Neuronal stem cell (in vitro differentiated cells): ENCODE data around the gene KRT80.

ENCODE experiments used
- DNase-seq: peaks from one replicate; pipeline ENCODE4 v3.0.0-alpha.2; 2013; ENCODE audit warnings: low spot score
- H2AFZ ChIP-seq: one replicate; pipeline ENCODE4 v1.6.1; 2013; ENCODE audit warnings: mild to moderate bottlenecking, low read length, inconsistent platforms
- H2AK5ac ChIP-seq: 2 replicates; pipeline ENCODE4 v1.6.1; 2013; ENCODE audit warnings: low read depth, mild to moderate bottlenecking, inconsistent platforms, low read length, moderate library complexity, mixed read lengths
- H2BK120ac ChIP-seq: 2 replicates; pipeline ENCODE4 v1.6.1; 2013; ENCODE audit warnings: low read depth, mild to moderate bottlenecking, inconsistent platforms, low read length, moderate library complexity, mixed read lengths
- H2BK12ac ChIP-seq: one replicate; pipeline ENCODE4 v1.6.1; 2013; ENCODE audit warnings: low read length, inconsistent platforms
- H2BK15ac ChIP-seq: 2 replicates; pipeline ENCODE4 v1.6.1; 2013; ENCODE audit warnings: mild to moderate bottlenecking, low read length, inconsistent platforms, mixed read lengths
- H2BK5ac ChIP-seq: one replicate; pipeline ENCODE4 v1.6.1; 2013; ENCODE audit warnings: inconsistent platforms, mild to moderate bottlenecking, low read length, moderate library complexity
- H3K14ac ChIP-seq: one replicate; pipeline ENCODE4 v1.6.1; 2013; ENCODE audit warnings: low read length, inconsistent platforms
- H3K18ac ChIP-seq: 2 replicates; pipeline ENCODE4 v1.6.1; 2013; ENCODE audit warnings: low read length, inconsistent platforms
- H3K23ac ChIP-seq: 2 replicates; pipeline ENCODE4 v1.6.1; 2013; ENCODE audit warnings: low read depth, mild to moderate bottlenecking, mixed read lengths, low read length, inconsistent platforms; ENCODE audit not compliant: poor library complexity
- H3K27ac ChIP-seq: replicated peaks from 3 replicates; pipeline ENCODE4 v1.5.1; 2013; ENCODE audit warnings: low read length, inconsistent platforms
- H3K27me3 ChIP-seq, 3 experiments: 2 replicates each; pipeline ENCODE4 v1.6.1; 2013; ENCODE audit warnings: low read length in 3 of 3, mild to moderate bottlenecking in 2 of 3, inconsistent platforms in 1 of 3, low read depth in 1 of 3, mixed read lengths in 1 of 3, moderate library complexity in 1 of 3; ENCODE audit not compliant: control insufficient read depth in 3 of 3, insufficient read depth in 3 of 3
- H3K36me3 ChIP-seq, 2 donors: replicated peaks in 1 of 2; 2 replicates each; pipeline ENCODE4 v1.6.1; 2013; ENCODE audit warnings: low read length in 2 of 2; ENCODE audit not compliant: control insufficient read depth in 2 of 2, insufficient read depth in 2 of 2
- H3K4ac ChIP-seq: 2 replicates; pipeline ENCODE4 v1.6.1; 2013; ENCODE audit warnings: inconsistent platforms, mild to moderate bottlenecking, low read length, moderate library complexity
- H3K4me1 ChIP-seq, 2 donors: 1 replicate in 1 of 2; 2 replicates in 1 of 2; pipeline ENCODE4 v1.6.1; 2013; ENCODE audit warnings: low read length in 2 of 2, low read depth in 1 of 2; ENCODE audit not compliant: control insufficient read depth in 2 of 2, insufficient read depth in 1 of 2
- H3K4me2 ChIP-seq: one replicate; pipeline ENCODE4 v1.6.1; 2013; ENCODE audit warnings: mild to moderate bottlenecking, low read length, inconsistent platforms; ENCODE audit not compliant: insufficient read depth, poor library complexity, severe bottlenecking
- H3K4me3 ChIP-seq, 2 donors: 2 replicates each; pipeline ENCODE4 v1.5.1; 2013; ENCODE audit warnings: low read length in 2 of 2, mild to moderate bottlenecking in 2 of 2, inconsistent platforms in 1 of 2, moderate library complexity in 1 of 2
- H3K79me1 ChIP-seq: one replicate; pipeline ENCODE4 v1.6.1; 2013; ENCODE audit warnings: low read depth, mild to moderate bottlenecking, inconsistent platforms, low read length, moderate library complexity
- H3K9ac ChIP-seq: one replicate; pipeline ENCODE4 v1.6.1; 2013; ENCODE audit warnings: mild to moderate bottlenecking, low read depth, low read length, inconsistent platforms; ENCODE audit not compliant: poor library complexity
- H3K9me3 ChIP-seq, 2 donors: replicated peaks in 1 of 2; 2 replicates each; pipeline versions ENCODE3 to v1.6.1; 2013; ENCODE audit warnings: low read length in 2 of 2, mild to moderate bottlenecking in 2 of 2, inconsistent platforms in 1 of 2, low read depth in 1 of 2, mixed read lengths in 1 of 2, moderate library complexity in 1 of 2; ENCODE audit not compliant: control insufficient read depth in 2 of 2, insufficient read depth in 1 of 2
- H4K8ac ChIP-seq: one replicate; pipeline ENCODE4 v1.6.1; 2013; ENCODE audit warnings: low read depth, mild to moderate bottlenecking, inconsistent platforms, low read length, moderate library complexity
- H4K91ac ChIP-seq: one replicate; pipeline ENCODE4 v1.6.1; 2013; ENCODE audit warnings: low read length, low read depth, mild to moderate bottlenecking, inconsistent platforms; ENCODE audit not compliant: poor library complexity
- WGBS, 2 donors: extraction: QIAGEN DNeasy Blood & Tissue Kit; methylation state at CpG; one replicate each; pipeline ENCODE4 v1.1.7; 2013; ENCODE audit warnings: missing lambda C conversion rate in 2 of 2, mixed read lengths in 1 of 2; ENCODE audit not compliant: insufficient read length in 2 of 2, insufficient replicate concordance in 1 of 2; ENCODE audit errors: extremely low coverage in 2 of 2; 5-methylcytosine and 5-hydroxymethylcytosine counted together

Gene KRT80

DNA sequence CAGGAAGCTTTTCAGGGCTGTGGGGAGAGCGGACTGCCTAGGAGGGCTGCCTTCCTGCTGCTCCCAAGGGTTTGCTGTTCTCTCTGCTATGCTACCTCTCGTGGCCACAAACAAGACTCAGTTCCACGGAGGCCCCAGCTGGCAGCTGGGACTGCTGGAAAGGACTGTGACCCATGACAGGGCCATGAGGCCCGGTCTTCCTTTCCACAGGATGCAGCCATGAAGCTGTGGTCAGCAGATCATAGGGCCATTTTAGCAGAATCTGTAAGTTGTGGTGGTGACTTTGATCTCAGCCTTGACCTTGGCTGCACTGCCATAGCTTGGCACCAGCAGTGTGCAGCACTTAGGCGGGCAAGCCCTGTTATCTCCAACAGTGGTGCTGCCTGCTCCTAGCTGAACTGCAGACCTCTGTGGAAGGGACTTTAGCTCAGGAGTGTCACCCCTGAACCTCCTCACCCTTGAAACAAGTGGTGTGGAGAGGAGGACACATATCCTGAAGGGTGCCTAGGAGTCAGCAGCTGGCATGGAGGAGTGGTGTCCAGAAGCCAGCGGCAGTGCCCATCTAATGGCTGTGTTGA lies 12.3 kb downstream of the KRT80 start:
- no peak for DNase-seq
- peak overlapping the region; percentile 71 for H2BK15ac ChIP-seq
- no peak overlapping the region for H3K27ac ChIP-seq
- no peak overlapping the region for H3K14ac ChIP-seq
- no peak overlapping the region for H3K4me2 ChIP-seq
- WGBS, 2 donors, result no CpG with 5 or more reads among the region's 6 CpGs
- no peak overlapping the region for H2BK5ac ChIP-seq
- H3K9ac ChIP-seq, result no peak overlapping the region
- peak overlapping the region; percentile 58 for H4K8ac ChIP-seq
- H3K4me3 ChIP-seq, result no peak overlapping the region
- no peaks in the 10 kb centered on the region for H3K36me3 ChIP-seq
- no peak overlapping the region for H3K18ac ChIP-seq
- H2BK12ac ChIP-seq, result no peak overlapping the region
- H2AFZ ChIP-seq, result no peak overlapping the region
- H3K23ac ChIP-seq, result peak overlapping the region; percentile 21
- H2BK120ac ChIP-seq, result peak overlapping the region; percentile 8
- H3K79me1 ChIP-seq, result no peaks in the 10 kb centered on the region
- H3K27me3 ChIP-seq, result peaks cover 0 to 57% (median 0%) of the 10 kb centered on the region in 3 experiments
- no peak overlapping the region for H3K4ac ChIP-seq
- no peaks in the 10 kb centered on the region for H3K9me3 ChIP-seq
- H2AK5ac ChIP-seq, result peak overlapping the region; percentile 72
- peaks cover 5 to 25% of the 10 kb centered on the region in 2 donors for H3K4me1 ChIP-seq
- no peak overlapping the region for H4K91ac ChIP-seq

DNA sequence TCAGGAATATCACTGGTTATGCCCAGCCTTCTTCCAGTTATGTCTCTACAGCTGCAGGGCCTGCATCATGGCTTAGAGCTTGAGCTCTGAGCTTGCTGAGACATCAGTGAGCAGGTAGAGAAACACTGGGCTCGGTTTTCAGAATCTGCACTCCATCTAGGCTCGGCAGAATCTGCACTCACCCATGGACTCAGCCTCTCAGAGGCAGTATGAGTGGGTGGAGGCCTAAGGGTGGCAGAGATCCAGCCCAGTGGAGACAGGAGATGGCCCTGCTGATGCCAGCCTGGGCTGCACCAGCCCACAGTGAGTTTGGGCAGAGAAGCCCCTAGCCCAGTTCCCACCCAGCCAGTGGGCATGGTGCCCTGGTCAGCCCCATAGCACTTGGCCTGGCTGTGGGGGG lies 12.8 kb downstream of the KRT80 start:
- Histone ChIP-seq H3K4me2 (no peak overlapping the region), H3K14ac (no peak overlapping the region), H3K27me3 (peaks cover 0 to 54% (median 0%) of the 10 kb centered on the region in 3 experiments), H3K27ac (no peak overlapping the region), H3K23ac (no peak overlapping the region), H2BK12ac (no peak overlapping the region), H2AFZ (no peak overlapping the region), H2AK5ac (peak overlapping the region; percentile 72), H3K4ac (no peak overlapping the region), H2BK120ac (no peak overlapping the region), H3K4me3 (no peak overlapping the region), H3K36me3 (no peaks in the 10 kb centered on the region), H3K18ac (no peak overlapping the region), H3K79me1 (no peaks in the 10 kb centered on the region), H3K4me1 (peaks cover 5 to 26% of the 10 kb centered on the region in 2 donors), H4K91ac (no peak overlapping the region), H4K8ac (peak overlapping the region; percentile 58), H3K9ac (no peak overlapping the region), H2BK5ac (no peak overlapping the region), H2BK15ac (peak overlapping the region; percentile 71), H3K9me3 (no peaks in the 10 kb centered on the region)
- no peak for DNase-seq
- no CpG with 5 or more reads among the region's 2 CpGs for WGBS, 2 donors

DNA sequence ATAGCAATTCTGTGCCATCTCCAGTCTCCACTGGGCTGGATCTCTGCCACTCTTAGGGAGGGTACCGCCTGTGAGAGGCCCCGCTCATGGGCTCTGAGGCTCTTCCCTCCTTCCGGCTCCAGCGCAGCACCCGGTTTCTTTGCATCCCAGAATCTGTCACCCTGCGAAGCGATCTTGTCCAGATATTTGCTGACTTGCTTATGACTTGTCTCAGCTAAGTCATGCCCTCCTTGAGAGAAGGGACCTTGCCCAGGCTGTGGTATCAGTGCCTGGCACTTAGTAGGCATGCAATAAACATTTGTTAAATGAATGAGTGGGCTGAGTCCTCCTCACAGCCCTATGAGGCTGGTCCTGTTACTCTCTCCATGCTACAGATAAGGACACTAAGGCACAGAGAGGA lies 13.4 kb downstream of the KRT80 start:
- H2BK5ac ChIP-seq, result no peak overlapping the region

DNA sequence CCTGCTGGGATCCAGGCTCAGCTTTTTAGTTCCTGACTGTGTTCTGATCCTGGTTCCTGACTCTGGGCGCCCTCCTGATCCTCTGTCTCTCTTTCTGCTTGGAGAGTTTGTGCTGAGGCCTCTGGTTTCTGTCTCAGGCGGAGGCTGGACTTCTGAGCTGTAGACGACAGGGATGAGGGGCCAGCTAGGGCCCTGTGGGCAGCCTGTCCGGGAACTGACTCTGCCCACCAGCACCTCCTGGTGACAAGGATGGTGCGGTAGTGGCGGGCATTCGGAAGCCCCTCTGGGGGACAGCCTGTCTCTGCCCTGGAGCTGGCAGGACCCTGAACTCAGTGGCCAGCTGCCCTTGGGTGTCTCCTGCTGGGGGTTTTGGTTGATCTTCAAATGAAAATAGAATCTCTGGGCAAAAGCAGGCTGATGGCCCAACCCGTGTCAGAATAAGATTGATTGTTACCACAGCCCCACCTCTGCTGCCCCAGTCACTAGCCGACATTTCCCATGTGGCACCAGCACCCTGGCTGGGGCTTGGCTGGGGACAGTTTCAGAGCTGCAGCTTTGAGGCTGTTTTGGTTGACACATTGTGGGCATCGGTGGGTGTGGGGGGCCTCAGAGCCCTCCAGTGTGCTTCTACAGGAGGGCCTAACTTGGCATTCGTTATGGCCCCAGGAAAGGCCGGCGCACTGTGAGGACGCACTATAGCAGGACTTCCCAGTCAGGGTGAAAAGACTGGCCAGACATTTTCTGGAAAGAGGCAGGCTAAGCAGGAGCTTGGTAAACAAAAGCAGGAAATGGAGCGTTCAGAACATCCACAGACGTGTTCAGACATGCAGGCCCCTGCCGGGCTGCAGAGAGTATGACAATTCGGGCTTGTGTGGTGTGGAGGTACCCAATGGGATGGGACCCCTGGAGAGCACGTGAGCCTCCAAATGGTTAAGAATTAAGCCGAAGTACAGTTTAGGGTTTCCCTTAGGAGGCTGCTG lies 16.2 kb downstream of the KRT80 start:
- Histone ChIP-seq H4K91ac (no peak overlapping the region), H2BK5ac (peak overlapping the region; percentile 44), H2AFZ (peak overlapping the region; percentile 73), H3K79me1 (no peaks in the 10 kb centered on the region), H3K4ac (no peak overlapping the region), H3K23ac (no peak overlapping the region), H2BK15ac (peak overlapping the region; percentile 35), H3K18ac (peak overlapping the region; percentile 86), H2BK12ac (peak overlapping the region; percentile 25), H3K4me1 (peaks cover 1 to 7% of the 10 kb centered on the region in 2 donors), H3K9ac (no peak overlapping the region), H4K8ac (no peak overlapping the region), H3K27ac (no peak overlapping the region), H3K14ac (no peak overlapping the region), H3K4me3 (no peak overlapping the region), H3K27me3 (peaks cover 0 to 29% (median 0%) of the 10 kb centered on the region in 3 experiments), H3K4me2 (no peak overlapping the region), H3K36me3 (no peaks in the 10 kb centered on the region), H2AK5ac (peak overlapping the region; percentile 51), H3K9me3 (no peaks in the 10 kb centered on the region), H2BK120ac (no peak overlapping the region)
- no peak for DNase-seq
- WGBS, 2 donors, result no CpG with 5 or more reads among the region's 20 CpGs

More for the DNA sequence above, 13.4 kb downstream of the KRT80 start:
- no peak overlapping the region for H3K14ac ChIP-seq
- H2BK15ac ChIP-seq, result peak overlapping the region; percentile 12
- H3K4me1 ChIP-seq, result peaks cover 5 to 26% of the 10 kb centered on the region in 2 donors
- no peak overlapping the region for H3K4me3 ChIP-seq
- H4K8ac ChIP-seq, result no peak overlapping the region
- DNase-seq, result no peak
- H3K9ac ChIP-seq, result no peak overlapping the region
- no peak overlapping the region for H2BK12ac ChIP-seq
- no peaks in the 10 kb centered on the region for H3K36me3 ChIP-seq
- H3K23ac ChIP-seq, result no peak overlapping the region
- H3K27me3 ChIP-seq, result peaks cover 0 to 48% (median 0%) of the 10 kb centered on the region in 3 experiments
- no CpG with 5 or more reads among the region's 7 CpGs for WGBS, 2 donors
- no peak overlapping the region for H3K27ac ChIP-seq
- no peak overlapping the region for H3K4ac ChIP-seq
- no peaks in the 10 kb centered on the region for H3K9me3 ChIP-seq
- no peak overlapping the region for H2AFZ ChIP-seq
- no peak overlapping the region for H4K91ac ChIP-seq
- no peaks in the 10 kb centered on the region for H3K79me1 ChIP-seq
- H2AK5ac ChIP-seq, result peak overlapping the region; percentile 21
- H3K18ac ChIP-seq, result peak overlapping the region; percentile 11
- no peak overlapping the region for H3K4me2 ChIP-seq
- no peak overlapping the region for H2BK120ac ChIP-seq
